Adrenal gland (tissue), 5 donors: ENCODE data around the gene SEMA5A.

Experiments used
- CTCF ChIP-seq, 6 experiments: fragments of 450-650 bp in 4 of 6; fragments of 200-600 bp in 2 of 6; sonication (generic) in 1 of 6; IDR thresholded peaks; 1 replicate in 5 of 6; 2 replicates in 1 of 6; pipeline versions ENCODE4 v1.5.1 to v1.8.0; 2016 to 2021; ENCODE audit warnings: antibody characterized with exemption in 6 of 6, mild to moderate bottlenecking in 2 of 6, moderate library complexity in 1 of 6
- POLR2A ChIP-seq, 2 donors: fragments of 450-650 bp; IDR thresholded peaks; one replicate each; pipeline ENCODE4 v1.6.1; 2017; ENCODE audit warnings: antibody characterized with exemption in 2 of 2, mild to moderate bottlenecking in 2 of 2, moderate library complexity in 1 of 2
- donor health status: DM: no; HTN: no; CAD: no.

- TF ChIP-seq POLR2A (IDR thresholded peaks at IDR 0.05) (no peak), CTCF (IDR thresholded peaks at IDR 0.05) (no peak)
Measured at GRCh38 chr5:9168791-9169556, 376.9 kb downstream of the SEMA5A start.
